ENCODE results near the gene SH3GL1.

- TF ChIP-seq, protein P1, sequence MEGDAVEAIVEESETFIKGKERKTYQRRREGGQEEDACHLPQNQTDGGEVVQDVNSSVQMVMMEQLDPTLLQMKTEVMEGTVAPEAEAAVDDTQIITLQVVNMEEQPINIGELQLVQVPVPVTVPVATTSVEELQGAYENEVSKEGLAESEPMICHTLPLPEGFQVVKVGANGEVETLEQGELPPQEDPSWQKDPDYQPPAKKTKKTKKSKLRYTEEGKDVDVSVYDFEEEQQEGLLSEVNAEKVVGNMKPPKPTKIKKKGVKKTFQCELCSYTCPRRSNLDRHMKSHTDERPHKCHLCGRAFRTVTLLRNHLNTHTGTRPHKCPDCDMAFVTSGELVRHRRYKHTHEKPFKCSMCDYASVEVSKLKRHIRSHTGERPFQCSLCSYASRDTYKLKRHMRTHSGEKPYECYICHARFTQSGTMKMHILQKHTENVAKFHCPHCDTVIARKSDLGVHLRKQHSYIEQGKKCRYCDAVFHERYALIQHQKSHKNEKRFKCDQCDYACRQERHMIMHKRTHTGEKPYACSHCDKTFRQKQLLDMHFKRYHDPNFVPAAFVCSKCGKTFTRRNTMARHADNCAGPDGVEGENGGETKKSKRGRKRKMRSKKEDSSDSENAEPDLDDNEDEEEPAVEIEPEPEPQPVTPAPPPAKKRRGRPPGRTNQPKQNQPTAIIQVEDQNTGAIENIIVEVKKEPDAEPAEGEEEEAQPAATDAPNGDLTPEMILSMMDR (IDR thresholded peaks at IDR 0.05), result no peak
- TF ChIP-seq POLR2A (IDR thresholded peaks at IDR 0.05), result no peak
These were observed 34.0 kb upstream of the SH3GL1 start for GRCh38 chr19:4434391-4434790.

Data from uterus (tissue), 2 donors.